Brain pericyte (primary cell): ENCODE results near the gene NCKAP5.

ENCODE experiments used
- DNase-seq: peaks from one replicate; pipeline ENCODE4 v3.0.0-alpha.2; 2012; ENCODE audit warnings: low read depth, low spot score

NCKAP5 gene

GRCh38 chr2:132949108-132949507 lies 619.2 kb downstream of the NCKAP5 start:
- no peak for DNase-seq

GRCh38 chr2:132948211-132948610 lies 620.1 kb downstream of the NCKAP5 start:
- no peak for DNase-seq

GRCh38 chr2:132943829-132944228 lies 624.4 kb downstream of the NCKAP5 start:
- peak; percentile 42 for DNase-seq

DNA sequence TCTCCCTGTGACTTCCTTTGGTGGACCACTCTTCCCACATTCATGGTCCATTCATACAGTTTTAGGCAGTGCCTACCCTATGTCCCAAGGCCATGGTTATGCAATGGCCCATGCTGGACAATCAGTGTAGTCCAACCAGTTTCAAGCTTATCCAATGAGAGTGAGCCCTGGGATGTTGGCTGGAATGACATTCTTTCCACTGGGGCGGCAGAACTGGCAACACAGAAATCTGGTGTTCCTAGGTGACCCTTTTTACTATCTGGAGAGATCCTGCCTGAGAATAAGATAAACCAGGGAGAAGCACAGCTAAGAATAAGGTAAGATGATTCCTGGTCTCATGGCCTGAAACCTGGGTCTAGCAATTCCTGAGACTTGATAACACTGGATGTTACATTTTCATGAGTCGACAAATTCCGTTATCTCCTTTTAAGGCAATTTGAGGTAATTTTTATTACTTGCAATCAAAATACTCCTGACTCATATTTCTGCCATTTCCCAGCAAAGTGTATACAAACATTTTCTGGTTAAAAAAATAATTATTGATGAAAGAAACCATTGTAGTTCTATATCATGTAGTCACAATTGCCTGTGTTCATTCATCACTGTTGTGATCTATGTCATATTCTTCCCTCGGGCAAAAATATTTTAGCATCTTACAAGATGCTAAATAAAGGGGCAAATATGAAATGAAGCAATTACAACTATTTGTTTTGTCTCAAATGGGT lies 626.8 kb downstream of the NCKAP5 start:
- DNase-seq: no peak

GRCh38 chr2:132937629-132938028 lies 630.6 kb downstream of the NCKAP5 start:
- DNase-seq: no peak

- no peak for DNase-seq
These were observed 631.5 kb downstream of the NCKAP5 start for GRCh38 chr2:132936791-132937190.

DNA sequence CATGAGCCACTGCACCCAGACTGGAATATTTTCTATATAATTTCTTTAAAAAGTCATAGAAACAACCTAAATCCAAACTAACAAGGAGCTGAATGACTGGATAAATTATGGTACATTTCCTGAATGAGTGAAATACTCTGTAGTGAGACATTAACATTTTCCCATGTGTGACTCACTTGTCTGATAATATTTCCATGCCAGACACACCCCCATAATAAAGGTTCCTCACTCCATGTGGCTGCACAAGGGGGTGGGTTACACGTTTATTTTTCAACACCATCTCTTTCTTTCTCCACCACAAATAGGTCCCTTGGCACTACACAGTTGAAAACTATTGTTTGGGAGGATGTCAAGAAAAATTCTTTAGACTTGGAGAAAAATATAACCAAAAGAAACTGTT lies 632.0 kb downstream of the NCKAP5 start:
- no peak for DNase-seq

DNA sequence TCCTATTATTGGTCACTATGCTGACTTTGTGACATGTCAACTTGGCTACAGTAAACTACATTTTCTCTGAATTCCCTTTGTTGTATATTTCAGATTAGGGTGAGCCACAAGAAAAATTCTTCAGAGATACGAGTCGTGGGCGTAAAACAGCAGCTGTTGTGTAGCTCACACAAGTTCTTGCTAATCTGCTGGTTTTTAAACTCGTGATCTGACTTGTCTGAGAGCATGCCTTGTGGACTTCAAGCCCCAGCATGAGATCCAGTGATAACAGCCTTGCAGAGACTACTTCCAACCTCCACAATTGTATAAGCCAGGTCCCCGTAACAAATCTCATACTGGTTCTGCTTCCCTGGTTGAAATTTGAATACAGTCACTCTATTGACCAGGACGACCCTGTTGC lies 638.5 kb downstream of the NCKAP5 start:
- no peak for DNase-seq

- DNase-seq: no peak
These were observed 644.5 kb downstream of the NCKAP5 start for GRCh38 chr2:132923787-132924186.

DNA sequence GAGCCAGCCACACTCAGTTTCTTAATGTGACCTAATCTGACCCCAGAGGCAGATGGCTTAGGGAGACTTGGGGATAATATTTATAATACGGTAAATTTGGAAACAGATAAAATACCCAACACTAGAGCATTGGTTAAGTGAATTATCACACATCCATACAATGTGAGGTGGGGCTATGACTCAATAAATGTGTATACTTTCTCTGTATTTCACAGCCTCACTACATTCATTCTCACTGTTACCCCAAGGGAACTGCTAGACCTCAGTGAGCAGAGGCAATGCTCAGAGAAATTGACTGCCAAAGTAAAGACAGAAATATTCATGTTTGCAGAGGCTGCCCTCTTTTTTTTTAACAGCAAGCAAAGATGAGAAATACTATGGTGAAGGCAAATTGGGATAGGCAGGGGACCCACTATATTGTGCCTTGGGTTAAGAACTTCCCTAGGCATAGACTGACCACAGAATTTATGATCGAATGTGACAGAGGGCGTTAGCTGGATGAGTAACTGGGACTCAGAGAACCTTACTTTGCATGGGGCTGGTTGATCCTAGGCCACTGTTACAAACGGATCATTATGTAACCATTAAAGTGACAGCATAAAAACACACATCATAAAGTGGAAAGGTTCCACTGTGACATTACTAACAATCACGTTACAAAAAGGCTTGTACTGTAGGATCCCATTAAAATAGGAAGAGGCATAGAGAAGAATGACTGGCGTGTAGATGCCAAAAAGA lies 652.3 kb downstream of the NCKAP5 start:
- no peak for DNase-seq

GRCh38 chr2:132911726-132912724 lies 656.2 kb downstream of the NCKAP5 start:
- DNase-seq: no peak

GRCh38 chr2:132910432-132910831 lies 657.8 kb downstream of the NCKAP5 start:
- no peak for DNase-seq

DNA sequence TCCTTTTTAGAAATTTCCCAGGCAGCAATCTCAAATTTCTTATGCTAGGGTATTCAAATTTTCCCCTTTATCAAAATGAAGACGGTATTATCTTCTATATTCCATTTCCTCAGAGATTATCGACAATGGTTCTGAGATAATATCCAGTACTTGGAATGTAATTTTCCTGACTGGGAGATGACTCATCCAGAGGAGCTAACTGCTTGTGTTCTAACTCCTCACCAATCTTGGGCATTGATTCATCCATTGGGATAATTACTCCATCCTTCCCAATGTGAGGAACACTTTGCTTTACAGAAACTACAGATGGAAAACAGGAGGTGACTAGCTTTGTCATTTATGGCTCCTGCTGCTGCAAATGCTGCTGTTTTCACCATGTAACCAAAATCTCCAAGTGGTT lies 658.8 kb downstream of the NCKAP5 start:
- no peak for DNase-seq

GRCh38 chr2:132904142-132904842 lies 664.0 kb downstream of the NCKAP5 start:
- no peak for DNase-seq

DNA sequence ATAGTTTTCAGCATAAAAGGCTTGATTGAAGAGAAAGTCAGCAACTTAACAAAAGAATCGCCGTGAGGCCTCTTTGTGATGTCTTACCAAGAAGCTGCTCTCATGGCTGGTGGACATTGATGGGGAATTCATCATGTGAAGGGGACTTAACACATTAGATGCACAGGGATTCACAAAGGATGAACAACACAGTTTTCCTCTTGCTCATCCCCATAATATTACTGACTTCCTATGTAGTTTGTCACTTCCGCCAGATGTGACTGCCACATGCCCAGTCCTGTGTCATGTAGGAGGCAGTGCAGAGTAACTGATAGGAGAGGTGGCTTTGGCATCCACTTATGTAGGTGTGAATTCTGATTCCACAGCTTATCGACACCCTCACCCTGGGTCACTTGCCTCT lies 665.6 kb downstream of the NCKAP5 start:
- DNase-seq: no peak

GRCh38 chr2:132901661-132902060 lies 666.6 kb downstream of the NCKAP5 start:
- no peak for DNase-seq

DNA sequence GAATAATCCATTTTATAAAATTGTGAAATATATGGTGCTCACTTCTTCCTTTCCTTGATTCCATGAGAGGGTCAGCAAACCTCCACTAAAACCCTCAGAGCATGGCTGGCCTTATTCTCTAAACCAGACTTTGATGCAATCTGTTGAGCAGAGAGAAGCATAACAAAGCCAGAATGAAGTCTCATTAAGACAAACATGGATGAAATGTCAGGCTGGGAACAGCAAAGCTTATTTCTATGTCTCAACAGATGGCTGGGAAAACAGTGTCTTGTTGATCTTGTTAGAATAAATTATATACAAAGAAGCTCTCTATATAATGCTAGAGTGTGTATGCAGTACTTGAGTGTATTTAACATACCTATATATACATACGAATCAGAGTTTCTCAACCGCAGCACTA lies 671.2 kb downstream of the NCKAP5 start:
- DNase-seq: no peak

GRCh38 chr2:132896073-132896472 lies 672.2 kb downstream of the NCKAP5 start:
- DNase-seq: no peak

GRCh38 chr2:132891498-132891897 lies 676.8 kb downstream of the NCKAP5 start:
- no peak for DNase-seq

DNA sequence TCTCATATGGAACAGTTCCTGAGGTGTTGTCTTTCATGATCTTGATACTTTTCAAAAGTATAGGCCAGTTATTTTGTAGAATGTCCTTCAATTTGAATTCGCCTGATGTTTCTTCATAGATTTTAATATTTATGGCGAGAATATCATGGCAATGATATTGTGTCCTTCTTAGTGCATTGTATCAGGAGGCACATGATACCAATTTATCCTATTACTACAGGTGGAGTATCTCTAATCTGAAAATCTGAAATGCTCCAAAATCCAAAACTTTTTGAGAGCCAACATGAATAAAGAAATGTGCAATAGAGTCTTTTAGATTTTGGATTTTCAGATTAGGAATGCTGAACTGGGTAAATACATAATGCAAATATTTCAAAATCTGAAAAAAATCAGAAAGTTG lies 681.7 kb downstream of the NCKAP5 start:
- DNase-seq: no peak

- DNase-seq: no peak
These were observed 683.6 kb downstream of the NCKAP5 start for GRCh38 chr2:132884705-132885104.
